GM21786 (cell line): Measurements from ENCODE around the gene EYS.

Experiments
- ATAC-seq: cut with Tn5 transposase; IDR thresholded peaks from one replicate; pipeline ENCODE4 v1.9.1; 2021; ENCODE audit not compliant: unreplicated experiment

The EYS gene

DNA sequence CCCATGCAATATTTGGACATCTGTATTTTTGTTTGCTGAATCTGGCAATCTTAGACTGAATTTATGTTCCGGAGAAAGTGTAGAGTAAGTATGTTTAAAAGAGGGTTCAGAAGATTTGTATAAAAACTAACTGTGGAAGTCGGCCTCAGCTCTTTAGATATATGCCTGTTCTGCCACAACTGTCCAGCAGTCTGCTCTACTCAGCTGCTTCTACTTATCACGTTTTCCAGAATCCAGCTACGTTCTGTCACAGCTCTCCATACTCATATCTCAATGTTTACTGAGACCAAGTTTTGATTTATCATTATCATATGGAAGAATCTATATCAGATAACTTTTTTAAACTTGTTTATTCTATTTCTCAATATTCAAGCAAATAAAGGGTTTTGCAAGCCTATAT lies 721.3 kb downstream of the EYS start:
- ATAC-seq, result no peak

DNA sequence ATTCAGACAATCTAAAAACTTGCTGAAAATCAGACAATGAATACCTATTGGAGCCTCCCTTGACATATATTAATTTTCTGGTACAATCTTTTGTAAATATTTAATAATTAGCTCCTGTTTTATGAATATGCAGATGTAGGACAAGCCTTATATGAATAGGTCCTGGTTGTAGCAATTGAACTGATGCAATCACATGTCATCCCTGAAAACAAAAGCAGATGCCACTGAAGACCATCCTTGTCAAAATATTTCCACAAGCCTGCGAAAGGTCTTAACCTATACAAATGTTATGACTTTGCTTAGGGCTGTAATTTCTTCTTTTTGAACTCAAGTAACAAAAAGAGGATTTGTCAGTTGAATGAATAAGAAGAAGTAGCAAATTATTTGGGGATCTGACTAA lies 722.1 kb downstream of the EYS start:
- no peak for ATAC-seq

DNA sequence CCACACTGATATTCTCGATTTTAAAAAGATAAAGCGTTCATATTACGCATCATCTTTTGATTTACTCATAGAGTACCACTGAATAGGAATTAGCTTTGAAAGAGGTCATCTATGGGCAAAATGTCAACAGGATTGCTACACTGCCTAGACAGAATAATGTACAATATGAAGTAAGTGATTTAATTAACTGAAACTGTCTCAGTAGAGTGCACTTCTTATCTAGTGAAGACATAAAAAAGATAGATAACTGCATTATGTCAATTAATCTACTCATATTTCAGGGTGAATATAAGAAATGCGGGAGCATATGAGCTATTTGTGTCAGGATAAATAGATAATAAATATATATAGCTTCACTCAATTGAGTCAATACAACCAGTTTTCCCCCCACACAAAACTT lies 723.9 kb downstream of the EYS start:
- ATAC-seq, result no peak

DNA sequence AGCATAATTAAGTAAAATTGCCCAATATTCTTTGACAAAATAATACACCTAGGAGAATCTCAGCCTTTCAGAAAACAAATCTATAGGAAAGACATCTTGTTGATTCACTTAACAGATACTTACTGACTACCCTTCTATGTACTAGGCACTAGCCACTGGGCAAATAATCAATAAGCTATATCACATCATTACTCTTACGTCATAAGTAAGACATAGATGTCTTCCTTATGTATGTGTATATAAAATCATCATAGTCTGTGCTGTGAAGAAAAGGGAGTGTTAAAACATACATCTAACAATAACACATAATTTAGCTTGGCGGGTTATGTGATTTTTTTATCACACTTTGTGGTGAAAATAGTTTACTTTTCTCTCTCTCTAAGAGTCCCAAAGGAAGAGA lies 733.9 kb downstream of the EYS start:
- ATAC-seq, result no peak

DNA sequence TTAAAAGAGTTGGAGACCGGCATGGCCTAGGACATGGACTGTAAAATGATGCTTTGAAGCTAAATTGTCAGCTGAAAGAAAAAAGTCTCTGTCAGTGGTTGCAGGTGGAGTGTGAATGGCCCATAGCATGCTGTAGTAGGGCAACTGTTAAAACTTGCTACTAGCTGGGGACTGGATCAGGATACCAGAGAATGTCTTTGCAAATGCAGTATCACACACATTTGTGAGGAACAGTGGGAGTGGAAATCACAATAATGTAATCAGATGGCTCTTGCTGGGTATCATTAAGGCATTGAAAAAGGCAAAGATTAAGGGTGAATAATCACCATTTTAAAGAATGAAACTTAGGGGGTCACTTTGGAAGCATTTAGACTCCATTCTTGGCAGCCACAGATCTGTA lies 737.9 kb downstream of the EYS start:
- no peak for ATAC-seq

DNA sequence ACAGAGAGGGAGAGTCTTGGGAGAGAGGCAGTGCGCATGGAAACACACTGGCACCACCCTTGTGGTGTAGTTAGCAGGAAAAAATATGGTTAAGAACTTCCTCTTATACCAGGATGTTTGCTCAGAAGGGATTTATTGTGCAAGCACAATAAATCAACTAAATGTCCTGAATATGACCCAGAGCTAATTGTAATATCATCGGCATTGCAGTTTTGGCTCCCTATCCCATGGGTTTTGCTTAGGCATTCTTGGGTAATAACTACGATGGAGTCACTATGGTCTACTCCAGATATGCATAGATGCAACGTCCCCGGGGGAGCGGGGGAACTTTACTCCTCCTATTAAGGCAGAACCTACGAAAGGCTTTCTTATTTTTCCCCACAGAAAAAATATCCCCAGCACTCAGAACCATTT lies 751.6 kb downstream of the EYS start:
- ATAC-seq, result no peak

DNA sequence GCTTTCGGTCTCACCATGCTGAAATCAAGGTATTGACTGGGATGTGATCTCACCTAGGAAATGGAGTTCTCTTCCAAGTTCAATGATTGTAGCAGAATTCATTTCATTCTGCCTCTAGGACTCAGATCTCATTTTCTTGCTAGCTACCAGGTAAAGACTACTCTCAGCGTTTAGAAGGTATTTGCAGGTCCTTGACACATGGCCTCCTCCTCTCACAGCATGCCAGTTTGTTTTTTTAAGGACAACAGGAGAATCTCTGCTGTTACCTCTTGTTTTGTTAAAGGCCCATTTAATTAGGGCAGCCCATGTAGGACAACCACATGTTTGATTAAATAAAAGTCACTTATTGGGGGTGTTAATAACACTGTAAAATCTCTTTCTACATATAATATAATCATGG lies 757.8 kb downstream of the EYS start:
- no peak for ATAC-seq

DNA sequence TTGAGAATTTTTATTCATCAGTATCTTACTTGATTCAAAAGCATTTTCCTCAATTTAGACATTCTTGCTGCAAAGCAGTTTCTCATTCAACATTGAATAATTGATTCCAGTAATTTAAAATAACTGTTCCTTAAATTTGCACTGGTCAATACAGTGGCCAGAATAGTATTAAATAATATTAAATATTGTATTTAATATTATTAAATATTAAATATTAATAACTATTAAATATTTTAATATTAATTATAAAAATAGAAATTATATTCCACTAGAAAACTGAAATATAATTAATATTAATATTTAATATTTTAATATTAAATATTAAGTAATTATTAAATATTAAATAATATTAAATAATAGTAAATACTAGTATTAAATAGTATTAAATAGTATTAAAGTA lies 758.8 kb downstream of the EYS start:
- ATAC-seq, result no peak

DNA sequence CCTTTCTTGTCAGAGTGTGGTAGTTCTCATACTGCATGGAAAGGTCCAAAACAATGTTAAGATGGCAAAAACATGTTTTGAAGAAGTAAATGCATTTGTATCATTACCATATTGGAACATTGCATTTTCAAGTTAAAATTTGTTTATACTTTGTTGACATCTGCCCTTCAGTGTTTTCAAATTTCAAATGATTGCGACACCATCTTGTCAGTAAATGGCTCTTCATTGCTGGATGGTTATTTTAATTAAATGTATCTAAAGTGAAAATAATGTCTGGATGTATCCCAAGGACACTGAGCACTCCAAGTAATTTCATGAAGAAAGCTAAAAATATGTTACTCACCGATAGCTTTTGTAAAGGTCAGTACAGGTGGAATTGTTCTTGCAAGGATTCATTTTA lies 761.6 kb downstream of the EYS start:
- ATAC-seq, result no peak

DNA sequence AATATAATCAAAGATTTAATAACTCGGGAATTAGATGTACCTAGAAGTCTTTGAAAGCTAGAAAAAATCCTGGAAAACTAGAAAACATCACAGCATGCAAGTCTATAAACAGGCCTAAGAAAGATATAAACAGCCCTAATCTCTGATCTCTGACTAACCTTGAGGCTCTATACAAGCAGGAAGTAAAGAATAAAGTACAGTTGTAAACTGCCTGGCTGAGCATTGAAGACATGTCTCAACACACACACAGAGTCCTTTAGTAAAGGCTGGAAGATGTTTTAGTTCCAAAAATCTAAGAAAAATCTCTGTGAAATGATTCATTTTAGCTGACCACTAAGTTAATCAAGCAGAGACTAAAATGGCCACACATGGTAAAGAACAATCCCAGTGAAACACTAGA lies 774.5 kb downstream of the EYS start:
- ATAC-seq, result no peak

DNA sequence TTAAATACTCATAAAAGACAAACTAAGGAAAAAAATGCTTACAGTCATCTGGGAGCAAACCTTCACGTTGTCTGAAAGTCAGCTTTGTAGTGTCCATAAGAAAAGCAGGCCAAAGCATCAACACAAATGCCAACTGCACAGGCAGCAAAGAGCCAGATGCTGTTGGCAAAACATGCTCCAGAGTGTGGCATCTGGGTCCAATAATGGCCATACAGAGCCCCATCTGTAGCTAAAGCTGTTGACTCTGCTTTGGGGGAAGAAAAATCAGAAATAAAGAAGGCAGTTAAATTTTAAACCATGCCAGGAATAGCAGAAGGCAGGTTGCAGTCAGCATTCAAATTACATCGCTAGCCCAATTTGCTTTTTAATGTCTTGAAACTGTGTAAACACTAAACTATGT lies 776.3 kb downstream of the EYS start:
- no peak for ATAC-seq

DNA sequence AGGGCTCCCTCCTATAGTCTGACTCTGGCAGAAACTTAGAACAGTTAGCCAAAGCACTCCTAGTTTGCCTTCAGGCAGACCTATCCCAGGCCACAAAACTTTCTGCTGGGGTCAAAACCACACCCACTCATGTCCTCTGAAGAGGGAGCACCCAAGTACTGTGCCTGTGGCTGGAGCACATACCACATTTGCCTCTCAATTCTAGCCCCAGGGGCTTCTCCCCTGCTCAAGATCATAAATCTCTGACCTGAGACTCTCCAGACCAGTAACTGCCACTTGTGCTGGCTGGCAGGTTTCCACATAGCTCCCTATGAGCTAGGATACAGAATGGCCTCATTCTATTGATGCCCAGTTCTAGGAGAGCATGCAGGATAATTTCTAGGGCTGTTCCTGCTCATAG lies 781.0 kb downstream of the EYS start:
- no peak for ATAC-seq

DNA sequence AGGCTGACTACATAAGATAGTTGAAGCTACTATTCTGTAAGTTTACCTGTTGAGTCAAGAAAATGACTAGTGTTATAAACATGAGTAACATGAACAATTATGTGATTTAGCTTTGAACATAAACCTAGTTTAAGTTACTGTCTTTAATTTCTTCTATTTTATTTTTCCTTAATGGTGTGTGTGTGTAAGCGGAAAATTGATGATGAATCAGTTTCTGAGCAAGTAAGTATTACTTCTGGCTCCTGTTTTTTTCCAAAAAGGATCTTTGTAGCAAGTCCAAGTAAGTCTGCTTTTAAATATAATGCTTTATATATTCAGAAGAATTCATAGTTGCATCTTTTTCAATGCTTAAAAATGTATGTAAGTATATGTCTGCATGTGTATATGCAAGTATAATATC lies 786.8 kb downstream of the EYS start:
- no peak for ATAC-seq

DNA sequence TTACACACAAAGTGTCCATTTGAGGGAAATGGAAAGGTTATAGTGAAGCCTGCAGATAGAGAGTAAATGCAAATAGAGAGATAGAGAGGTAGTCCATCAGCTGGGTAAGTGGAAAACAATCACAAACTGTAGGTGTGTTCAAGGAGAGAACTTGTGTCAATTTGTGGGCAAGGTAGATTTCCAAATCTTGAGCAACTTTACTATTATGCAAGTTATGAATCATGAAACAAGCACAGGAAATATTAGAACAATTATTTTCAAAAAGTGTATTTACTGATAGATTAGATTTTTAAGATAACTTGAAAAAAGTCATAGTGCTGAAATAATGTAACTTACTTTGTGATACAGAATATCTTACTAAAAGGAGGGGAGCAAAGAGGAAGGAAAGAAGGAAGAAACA lies 792.9 kb downstream of the EYS start:
- ATAC-seq, result no peak

DNA sequence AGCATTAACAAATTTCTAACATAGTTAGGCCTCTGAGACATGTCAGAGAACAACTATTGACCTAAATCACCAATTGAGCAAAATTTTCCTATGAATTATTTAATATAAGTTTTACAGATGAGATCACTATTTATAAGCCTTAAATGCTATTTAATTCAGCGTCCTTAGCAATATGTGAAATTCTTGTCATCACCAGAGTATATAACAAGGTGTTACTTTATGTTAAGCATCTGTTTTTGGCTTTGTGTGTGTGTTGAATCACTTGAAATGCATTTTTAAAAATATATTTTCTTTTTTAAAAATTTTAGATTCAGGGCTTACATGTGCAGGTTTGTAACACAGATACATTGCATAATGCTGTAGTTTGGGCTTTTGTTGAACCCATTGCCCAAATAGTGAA lies 794.1 kb downstream of the EYS start:
- ATAC-seq, result no peak

DNA sequence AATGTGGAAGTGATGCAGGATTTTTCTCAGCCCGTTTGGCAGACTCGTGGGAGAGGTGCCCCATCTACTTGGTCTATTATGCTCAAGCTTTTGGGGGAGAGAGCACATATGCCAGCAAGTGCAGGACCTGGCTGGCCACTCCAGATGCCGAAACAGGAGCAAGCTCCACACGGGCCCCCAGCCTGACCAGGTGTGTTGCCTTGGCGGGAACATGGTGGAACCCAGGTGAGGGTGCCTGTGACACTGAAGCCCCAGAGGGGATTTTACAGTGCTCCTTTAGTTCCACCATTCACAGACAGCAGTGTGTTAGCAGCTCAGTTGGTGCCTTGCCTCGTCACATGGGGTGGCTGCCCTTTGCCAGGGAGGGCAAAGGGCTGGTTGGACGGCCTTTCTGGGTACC lies 798.9 kb downstream of the EYS start:
- ATAC-seq, result no peak

DNA sequence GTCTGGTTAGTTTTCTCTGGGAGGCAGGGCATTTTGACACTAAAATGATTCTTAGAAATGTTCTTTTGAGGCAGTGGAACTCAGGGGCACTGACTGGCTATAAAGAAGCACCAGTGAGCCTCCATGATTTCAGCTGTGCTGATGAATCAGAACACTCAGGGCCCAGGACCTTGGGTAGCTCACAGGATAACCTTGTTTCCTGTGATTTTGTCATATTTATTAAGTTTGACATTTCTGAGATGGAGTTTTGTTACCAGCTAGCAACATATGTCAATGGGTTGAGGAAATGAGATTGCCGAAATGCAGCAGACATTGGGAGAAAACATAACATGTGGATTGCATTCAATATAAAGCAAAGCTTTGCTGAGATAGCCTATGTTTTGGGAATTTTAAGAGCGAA lies 802.4 kb downstream of the EYS start:
- ATAC-seq, result no peak

DNA sequence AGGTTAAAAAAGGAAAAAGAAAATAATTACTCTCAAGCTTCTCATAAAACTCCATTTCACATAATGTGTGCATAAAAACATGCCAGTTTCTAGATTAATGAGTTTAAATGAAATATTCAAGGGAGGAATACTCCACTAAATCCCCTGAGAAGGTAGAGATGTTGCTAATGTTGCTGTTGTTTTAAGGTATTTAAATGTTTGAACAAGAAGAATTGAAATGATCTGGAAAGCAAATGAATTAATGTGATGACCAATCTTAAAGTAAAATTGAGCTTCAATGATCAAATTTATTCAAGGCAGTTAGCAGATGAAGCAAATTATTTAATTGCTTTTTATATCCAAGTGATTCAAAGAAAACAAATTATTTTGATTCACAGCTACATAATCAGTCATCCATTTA lies 804.4 kb downstream of the EYS start:
- no peak for ATAC-seq

DNA sequence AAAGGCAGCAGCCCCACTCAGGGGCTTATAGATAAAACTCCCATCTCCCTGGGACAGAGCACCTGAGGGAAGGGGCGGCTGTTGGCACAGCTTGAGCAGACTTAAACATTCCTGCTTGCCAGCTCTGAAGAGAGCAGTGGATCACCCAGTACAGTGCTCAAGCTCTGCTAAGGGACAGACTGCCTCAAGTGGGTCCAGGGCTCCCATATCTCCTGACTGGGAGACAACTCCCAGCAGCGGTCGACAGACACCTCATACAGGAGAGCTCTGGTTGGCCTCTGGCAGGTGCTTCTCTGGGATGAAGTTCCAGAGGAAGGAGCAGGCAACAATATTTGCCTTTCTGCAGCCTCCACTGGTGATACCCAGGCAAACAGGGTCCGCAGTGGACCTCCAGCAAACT lies 810.1 kb downstream of the EYS start:
- ATAC-seq, result no peak

DNA sequence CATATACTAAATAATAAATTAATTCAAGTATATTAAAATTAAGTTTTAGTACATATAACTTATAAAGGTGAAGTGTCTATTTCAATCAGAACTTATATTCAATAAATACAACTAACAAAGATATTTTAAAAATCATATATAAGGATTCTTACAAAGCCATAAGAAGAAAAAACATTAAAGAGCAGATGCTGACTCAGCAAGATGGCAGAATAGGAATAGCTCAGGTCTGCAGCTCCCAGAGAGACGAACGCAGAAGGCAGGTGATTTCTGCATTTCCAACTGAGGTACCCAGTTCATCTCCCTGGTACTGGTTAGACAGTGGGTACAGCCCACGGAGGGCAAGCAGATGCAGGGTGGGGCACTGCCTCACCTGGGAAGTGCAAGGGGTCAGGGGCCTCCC lies 811.1 kb downstream of the EYS start:
- no peak for ATAC-seq

DNA sequence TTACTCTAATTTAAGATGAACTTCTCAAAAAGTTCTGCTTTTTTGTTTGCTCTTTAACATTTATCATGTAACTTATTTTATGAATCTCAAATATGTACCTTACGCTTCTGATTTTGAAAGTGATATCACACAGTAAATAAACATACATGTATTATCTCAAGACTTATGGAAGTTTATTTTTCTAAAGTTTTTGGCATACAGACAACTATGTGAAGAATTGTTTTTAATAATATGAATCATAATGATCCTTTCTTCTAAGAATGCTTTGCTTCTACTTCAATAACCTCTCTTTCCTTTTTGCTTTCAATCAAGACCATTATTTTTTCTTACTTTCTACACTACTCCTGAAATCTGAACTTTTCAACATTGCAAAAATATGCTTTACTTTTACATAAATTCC lies 816.4 kb downstream of the EYS start:
- ATAC-seq, result no peak

DNA sequence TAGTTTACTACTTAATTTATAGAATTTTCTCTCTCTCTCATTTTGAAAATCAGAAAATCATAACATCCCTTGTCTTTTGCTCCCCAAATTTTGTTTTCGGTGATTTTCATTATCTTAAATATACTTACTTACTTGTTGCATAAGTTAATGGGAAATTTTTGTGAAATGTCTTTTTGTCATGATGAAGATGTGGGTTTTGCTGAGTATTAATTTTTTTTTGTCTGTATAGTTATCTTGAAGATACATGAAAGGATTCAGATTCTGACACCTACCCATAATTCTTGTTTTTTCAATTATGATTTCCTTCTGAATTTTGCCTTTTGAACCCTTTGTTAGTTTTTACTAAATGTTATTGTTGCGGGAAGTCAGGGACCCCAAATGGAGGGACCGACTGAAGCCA lies 817.9 kb downstream of the EYS start:
- no peak for ATAC-seq

DNA sequence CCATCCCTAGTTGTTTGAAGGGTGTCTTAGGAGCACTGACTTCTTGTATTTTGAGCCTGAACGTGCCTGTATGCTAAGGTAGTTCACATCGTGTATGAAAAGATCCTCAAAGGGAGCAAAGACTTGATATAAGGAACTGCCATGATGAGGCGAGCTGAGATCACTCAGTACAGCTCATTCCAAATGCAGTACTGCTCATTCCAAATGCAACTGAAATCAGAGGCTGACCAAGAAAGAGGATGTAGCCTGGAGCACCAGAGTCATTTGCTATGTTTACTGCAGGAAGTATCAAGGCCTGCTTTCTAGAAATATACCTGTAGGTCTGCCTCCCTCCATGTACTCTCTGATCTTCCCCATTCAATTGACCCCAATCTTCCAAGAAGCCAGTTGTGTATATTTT lies 832.2 kb downstream of the EYS start:
- no peak for ATAC-seq

DNA sequence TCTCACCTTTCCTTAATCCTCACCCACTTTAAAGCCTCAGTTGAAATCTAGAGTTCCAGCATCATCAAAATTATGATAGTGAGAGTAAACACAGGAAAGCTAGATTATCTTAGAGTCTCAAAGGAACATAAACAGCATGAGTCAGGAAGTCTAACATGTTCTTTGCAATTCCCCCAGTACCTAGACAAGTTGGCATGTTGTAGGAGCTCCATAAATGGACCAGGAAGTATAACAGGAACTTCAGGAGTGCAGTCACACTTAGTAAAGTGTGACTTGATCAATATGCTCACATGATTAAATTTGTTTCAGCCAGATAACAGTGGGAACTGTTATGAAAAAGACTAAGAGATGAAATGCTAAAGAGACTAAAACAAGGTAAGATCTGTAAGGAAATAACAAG lies 834.4 kb downstream of the EYS start:
- no peak for ATAC-seq
